Fibroblast of peridontal ligament (primary cell): ENCODE data around the gene RGS21.
"Not testable (repeated sequence)": the region's sequence is repeated elsewhere in the genome, so short reads cannot be mapped to it uniquely, and the experiment has no call there.

ENCODE experiments used
- DNase-seq: peaks from one replicate; pipeline ENCODE4 v3.0.0-alpha.2; 2010; ENCODE audit errors: extremely low read depth

RGS21 gene

GRCh38 chr1:192316942-192317450 lies at the start of gene RGS21:
TSS of gene RGS21 (plus strand) at chr1:192316992. CDS start at chr1:192343037, 26,045 bp downstream.
- DNase-seq = no peak

- DNase-seq = no peak
These were observed 48.2 kb upstream of the RGS21 start for GRCh38 chr1:192268468-192269052.

- DNase-seq = no peak
These were observed 46.4 kb upstream of the RGS21 start for GRCh38 chr1:192270398-192270797.

- no peak for DNase-seq
These were observed 44.1 kb upstream of the RGS21 start for GRCh38 chr1:192272732-192273131.

GRCh38 chr1:192274588-192274987 lies 42.2 kb upstream of the RGS21 start:
- no peak for DNase-seq

GRCh38 chr1:192277635-192278034 lies 39.2 kb upstream of the RGS21 start:
- no peak for DNase-seq

- DNase-seq = no peak
These were observed 31.9 kb upstream of the RGS21 start for GRCh38 chr1:192284927-192285326.

- peak; percentile 18 for DNase-seq
These were observed 13.8 kb upstream of the RGS21 start for GRCh38 chr1:192303029-192303428.

- not testable (repeated sequence) for DNase-seq
These were observed 8.5 kb upstream of the RGS21 start for GRCh38 chr1:192308314-192308713.

- DNase-seq = peak; percentile 87
These were observed 5.5 kb upstream of the RGS21 start for GRCh38 chr1:192311281-192311680.

GRCh38 chr1:192327997-192328396 lies 11.2 kb downstream of the RGS21 start:
- DNase-seq = no peak

- no peak for DNase-seq
These were observed 26.1 kb downstream of the RGS21 start for GRCh38 chr1:192342842-192343241.

- no peak for DNase-seq
These were observed 26.6 kb downstream of the RGS21 start for GRCh38 chr1:192343344-192343743.

GRCh38 chr1:192349314-192349713 lies 32.5 kb downstream of the RGS21 start:
- DNase-seq = no peak

GRCh38 chr1:192350356-192350755 lies 33.6 kb downstream of the RGS21 start:
- DNase-seq = no peak

- DNase-seq = no peak
These were observed 34.8 kb downstream of the RGS21 start for GRCh38 chr1:192351550-192351949.

GRCh38 chr1:192357924-192358323 lies 41.1 kb downstream of the RGS21 start:
- no peak for DNase-seq

GRCh38 chr1:192358402-192358801 lies 41.6 kb downstream of the RGS21 start:
- no peak for DNase-seq

GRCh38 chr1:192358822-192359221 lies 42.0 kb downstream of the RGS21 start:
- no peak for DNase-seq

- no peak for DNase-seq
These were observed 46.4 kb downstream of the RGS21 start for GRCh38 chr1:192363177-192363576.

GRCh38 chr1:192367436-192367835 lies 50.6 kb downstream of the RGS21 start:
- no peak for DNase-seq

- DNase-seq = no peak
These were observed 58.5 kb downstream of the RGS21 start for GRCh38 chr1:192375306-192375705.

GRCh38 chr1:192376374-192376773 lies 59.6 kb downstream of the RGS21 start:
- DNase-seq = peak; percentile 14

GRCh38 chr1:192378276-192378675 lies 61.5 kb downstream of the RGS21 start:
- peak; percentile 66 for DNase-seq
